Measurements from ENCODE around the gene IL1RL1. TPM values are rescaled to one million over a fixed set of nuclear protein-coding genes. Genes with fewer than 3 reads are reported as not detected.
A peak's percentile ranks its signal among the peaks of the same experiment; 100 is the strongest.

The IL1RL1 gene
- total and polyA plus RNA-seq, 2 donors from 2014 or later = 32.3 to 102 TPM

DNA sequence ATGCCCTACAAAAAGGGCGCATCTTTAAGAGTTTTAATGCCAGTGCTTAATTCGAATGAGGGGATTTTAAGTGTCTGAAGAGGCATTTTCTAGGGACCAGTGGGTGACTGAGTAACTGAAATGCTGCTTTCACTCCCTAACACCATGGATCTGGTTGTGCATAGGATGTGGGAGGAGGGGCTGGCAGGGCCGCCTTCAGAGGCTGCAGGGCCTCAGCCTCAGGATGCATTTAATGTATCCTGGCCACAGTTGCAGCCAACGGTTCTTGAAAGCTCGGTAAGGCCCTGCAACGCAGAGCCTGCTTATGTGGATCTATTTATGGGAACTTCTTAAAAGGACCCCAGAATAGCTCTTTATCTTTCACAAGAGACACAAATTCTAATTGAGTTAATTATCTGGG lies 85.8 kb downstream of the IL1RL1 start:
- no peaks in the 10 kb centered on the region for H3K9me3 ChIP-seq (ENCODE audit: control insufficient read depth in 2 of 3, insufficient read depth in 1 of 3, low read length in 3 of 3)
- peaks cover 0 to 2% (median 0%) of the 10 kb centered on the region in 3 donors for H3K4me1 ChIP-seq (ENCODE audit: control insufficient read depth in 2 of 3, insufficient read depth in 2 of 3, low read depth in 1 of 3, low read length in 3 of 3)
- H3K27ac ChIP-seq (ENCODE audit: low read depth in 2 of 2, low read length in 2 of 2) = no peak overlapping the region
- H3K36me3 ChIP-seq (ENCODE audit: control insufficient read depth in 2 of 3, insufficient read depth in 3 of 3, low read length in 3 of 3) = no peaks in the 10 kb centered on the region
- no peaks in the 10 kb centered on the region for H3K27me3 ChIP-seq (ENCODE audit: control insufficient read depth, insufficient read depth, low read length)
- intact Hi-C loops (cut with DNase I) = no loop called here
- H3K9ac ChIP-seq (ENCODE audit: low read length in 3 of 3) = no peak overlapping the region
- TF ChIP-seq, protein P1, sequence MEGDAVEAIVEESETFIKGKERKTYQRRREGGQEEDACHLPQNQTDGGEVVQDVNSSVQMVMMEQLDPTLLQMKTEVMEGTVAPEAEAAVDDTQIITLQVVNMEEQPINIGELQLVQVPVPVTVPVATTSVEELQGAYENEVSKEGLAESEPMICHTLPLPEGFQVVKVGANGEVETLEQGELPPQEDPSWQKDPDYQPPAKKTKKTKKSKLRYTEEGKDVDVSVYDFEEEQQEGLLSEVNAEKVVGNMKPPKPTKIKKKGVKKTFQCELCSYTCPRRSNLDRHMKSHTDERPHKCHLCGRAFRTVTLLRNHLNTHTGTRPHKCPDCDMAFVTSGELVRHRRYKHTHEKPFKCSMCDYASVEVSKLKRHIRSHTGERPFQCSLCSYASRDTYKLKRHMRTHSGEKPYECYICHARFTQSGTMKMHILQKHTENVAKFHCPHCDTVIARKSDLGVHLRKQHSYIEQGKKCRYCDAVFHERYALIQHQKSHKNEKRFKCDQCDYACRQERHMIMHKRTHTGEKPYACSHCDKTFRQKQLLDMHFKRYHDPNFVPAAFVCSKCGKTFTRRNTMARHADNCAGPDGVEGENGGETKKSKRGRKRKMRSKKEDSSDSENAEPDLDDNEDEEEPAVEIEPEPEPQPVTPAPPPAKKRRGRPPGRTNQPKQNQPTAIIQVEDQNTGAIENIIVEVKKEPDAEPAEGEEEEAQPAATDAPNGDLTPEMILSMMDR (IDR thresholded peaks at IDR 0.05; ENCODE audit: borderline replicate concordance, extremely low read depth, insufficient read depth) = no peak
- H3K4me3 ChIP-seq (ENCODE audit: low read length in 3 of 3) = no peak overlapping the region
- no peak for FAIRE-seq
- no peak for DNase-seq

DNA sequence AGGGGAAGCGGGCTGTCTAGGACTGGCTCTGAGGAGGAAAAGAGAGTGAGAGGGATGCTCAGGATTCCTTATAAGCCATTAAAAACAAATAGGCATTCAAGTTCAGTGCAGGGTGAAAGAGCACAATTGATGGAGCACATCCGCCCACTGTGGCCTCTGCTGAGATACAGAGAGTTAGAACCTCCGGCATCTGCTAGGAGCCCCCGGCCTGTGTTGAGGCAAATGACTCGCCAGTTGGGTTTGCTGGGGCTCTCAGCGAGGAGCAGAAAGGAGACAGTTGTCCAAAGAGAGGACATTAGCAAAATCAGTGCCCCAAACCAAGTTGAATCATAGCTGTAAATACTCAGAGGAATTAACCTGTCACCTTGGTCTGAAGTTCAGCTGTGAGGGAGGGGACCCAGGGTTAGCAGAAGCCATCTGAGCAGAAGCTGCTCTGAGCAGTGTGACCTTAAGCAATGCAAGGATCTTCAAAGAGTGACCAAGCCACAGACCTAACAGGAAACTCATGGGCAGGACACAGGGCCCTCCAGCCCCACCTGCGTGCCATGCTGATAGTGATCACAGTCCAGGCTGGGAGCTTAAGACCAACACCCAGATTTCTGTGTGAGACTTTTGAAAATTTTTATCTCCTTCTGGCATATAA lies 88.3 kb downstream of the IL1RL1 start:
- peaks cover 0 to 2% (median 0%) of the 10 kb centered on the region in 3 donors for H3K4me1 ChIP-seq (ENCODE audit: control insufficient read depth in 2 of 3, insufficient read depth in 2 of 3, low read depth in 1 of 3, low read length in 3 of 3)
- H3K9ac ChIP-seq (ENCODE audit: low read length in 3 of 3) = no peak overlapping the region
- no peaks in the 10 kb centered on the region for H3K36me3 ChIP-seq (ENCODE audit: control insufficient read depth in 2 of 3, insufficient read depth in 3 of 3, low read length in 3 of 3)
- FAIRE-seq (no peak), DNase-seq (no peak)
- H3K27ac ChIP-seq (ENCODE audit: low read depth in 2 of 2, low read length in 2 of 2) = no peak overlapping the region
- no peaks in the 10 kb centered on the region for H3K9me3 ChIP-seq (ENCODE audit: control insufficient read depth in 2 of 3, insufficient read depth in 1 of 3, low read length in 3 of 3)
- intact Hi-C loops (cut with DNase I) = no loop called here
- TF ChIP-seq, protein P1 (IDR thresholded peaks at IDR 0.05; ENCODE audit: borderline replicate concordance, extremely low read depth, insufficient read depth) = no peak
- H3K4me3 ChIP-seq (ENCODE audit: low read length in 3 of 3) = no peak overlapping the region
- no peaks in the 10 kb centered on the region for H3K27me3 ChIP-seq (ENCODE audit: control insufficient read depth, insufficient read depth, low read length)

DNA sequence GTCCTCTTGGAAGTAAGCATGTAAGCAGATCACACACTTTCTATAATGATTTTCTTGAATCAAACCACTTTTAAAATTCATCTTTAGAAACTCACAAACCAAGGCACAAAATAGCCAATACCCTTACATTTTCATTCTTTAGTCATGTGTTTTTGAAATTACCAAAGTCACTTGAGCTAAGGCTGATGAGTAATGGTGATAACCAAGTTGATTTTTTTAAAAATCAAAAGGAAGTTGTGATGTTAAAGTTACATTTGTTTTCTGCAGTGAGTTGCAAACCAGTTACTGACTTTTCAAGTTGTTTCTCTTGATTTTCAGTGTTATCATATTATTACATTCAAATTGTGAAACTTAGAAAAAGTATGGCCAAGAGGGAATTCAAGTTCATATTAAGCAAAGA lies 90.1 kb downstream of the IL1RL1 start:
- H3K4me3 ChIP-seq (ENCODE audit: low read length in 3 of 3) = no peak overlapping the region
- peak; percentile 38 for FAIRE-seq
- H3K9ac ChIP-seq (ENCODE audit: low read length in 3 of 3) = no peak overlapping the region
- no peak overlapping the region for H3K27ac ChIP-seq (ENCODE audit: low read depth in 2 of 2, low read length in 2 of 2)
- intact Hi-C loops (cut with DNase I) = no loop called here
- no peaks in the 10 kb centered on the region for H3K27me3 ChIP-seq (ENCODE audit: control insufficient read depth, insufficient read depth, low read length)
- TF ChIP-seq, protein P1 (IDR thresholded peaks at IDR 0.05; ENCODE audit: borderline replicate concordance, extremely low read depth, insufficient read depth) = no peak
- no peaks in the 10 kb centered on the region for H3K9me3 ChIP-seq (ENCODE audit: control insufficient read depth in 2 of 3, insufficient read depth in 1 of 3, low read length in 3 of 3)
- H3K36me3 ChIP-seq (ENCODE audit: control insufficient read depth in 2 of 3, insufficient read depth in 3 of 3, low read length in 3 of 3) = no peaks in the 10 kb centered on the region
- no peak for DNase-seq
- H3K4me1 ChIP-seq (ENCODE audit: control insufficient read depth in 2 of 3, insufficient read depth in 2 of 3, low read depth in 1 of 3, low read length in 3 of 3) = peaks cover 0 to 2% (median 0%) of the 10 kb centered on the region in 3 donors

Other genes starting within 250 kb of the IL1RL1 start
- 95.9 TPM for gene IL1R1, start 168.8 kb upstream of the IL1RL1 start, total RNA-seq
- gene IL1R1, start 168.8 kb upstream of the IL1RL1 start, polyA plus RNA-seq (ENCODE audit: insufficient read depth, low read depth, low replicate concordance) = 24.6 TPM
- gene IL1RL2, start 124.5 kb upstream of the IL1RL1 start, total RNA-seq = 1.4 TPM
- 1.8 TPM for gene IL1RL2, start 124.5 kb upstream of the IL1RL1 start, polyA plus RNA-seq (ENCODE audit: insufficient read depth, low read depth, low replicate concordance)
- 14.9 TPM for gene IL18R1, start 44.2 kb downstream of the IL1RL1 start, total RNA-seq
- 3.6 TPM for gene IL18R1, start 44.2 kb downstream of the IL1RL1 start, polyA plus RNA-seq (ENCODE audit: insufficient read depth, low read depth, low replicate concordance)
- 2.0 TPM for gene IL18RAP, start 111.6 kb downstream of the IL1RL1 start, total RNA-seq
- not detected for gene IL18RAP, start 111.6 kb downstream of the IL1RL1 start, polyA plus RNA-seq (ENCODE audit: insufficient read depth, low read depth, low replicate concordance)
- 2.8 TPM for gene SLC9A4, start 161.7 kb downstream of the IL1RL1 start, total RNA-seq
- 10.3 TPM for gene SLC9A4, start 161.7 kb downstream of the IL1RL1 start, polyA plus RNA-seq (ENCODE audit: insufficient read depth, low read depth, low replicate concordance)

Measured in kidney (tissue), 14 donors.